Measurements from ENCODE around the gene SLAMF6. TPM values are rescaled to one million over a fixed set of nuclear protein-coding genes. Genes with fewer than 3 reads are reported as not detected.
A peak's percentile ranks its signal among the peaks of the same experiment; 100 is the strongest.
"Not testable (repeated sequence)": the region's sequence is repeated elsewhere in the genome, so short reads cannot be mapped to it uniquely, and the experiment has no call there.

SLAMF6 gene
- total and polyA plus RNA-seq, 3 experiments from 2014 or later = 28.3 to 201 (median 30.7) TPM

GRCh38 chr1:160562745-160563144 lies 39.7 kb upstream of the SLAMF6 start:
- H3K4me1 ChIP-seq (ENCODE audit: insufficient read depth, low read length) = peaks cover 87% of the 10 kb centered on the region
- Mint-ChIP-seq H3K36me3 (peaks cover 32 to 67% (median 34%) of the 10 kb centered on the region in 3 donors), H3K9me3 (peaks cover 0 to 13% (median 8%) of the 10 kb centered on the region in 5 donors), H3K27ac (peak overlapping the region; percentile 45 to 96 (median 88)), H3K4me3 (peak overlapping the region in 5 of 7 donors; percentile 2 to 86 (median 40)), H3K4me1 (peaks cover 96 to 100% (median 100%) of the 10 kb centered on the region in 3 donors)
- CTCF ChIA-PET = interaction anchor here (1.8 to 6.2 kb wide), 3 partner anchors 15 to 44 kb away, joined by 4 to 34 read pairs (median 20); no protein-coding TSS in a partner anchor
- H3K9me3 ChIP-seq (ENCODE audit: low read length); DNase-seq; H3K27me3 ChIP-seq (ENCODE audit: insufficient read depth, low read length, poor library complexity, severe bottlenecking); H3K4me3 ChIP-seq (ENCODE audit: low read length); POLR2A ChIA-PET; H3K36me3 ChIP-seq (ENCODE audit: insufficient read depth, low read length); H3K27ac ChIP-seq (ENCODE audit: low read depth, low read length); H3K27me3 Mint-ChIP-seq: not testable (repeated sequence)

DNA sequence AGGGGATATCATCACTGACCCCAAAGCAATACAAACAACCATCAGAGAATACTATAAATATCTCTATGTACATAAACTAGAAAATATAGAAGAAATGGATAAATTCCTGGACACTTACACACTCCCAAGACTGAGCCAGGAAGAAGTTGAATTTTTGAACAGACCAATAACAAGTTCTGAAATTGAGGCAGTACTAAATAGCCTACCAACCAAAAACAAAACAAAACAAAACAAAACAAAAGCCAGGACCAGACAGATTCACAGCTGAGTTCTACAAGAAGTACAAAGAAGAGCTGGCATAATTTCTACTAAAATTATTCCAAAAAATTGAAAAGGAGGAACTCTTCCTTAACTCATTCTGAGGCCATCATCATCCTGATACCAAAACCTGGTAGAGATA lies 37.8 kb upstream of the SLAMF6 start:
- peak overlapping the region; percentile 72 to 90 (median 87) for H3K4me3 Mint-ChIP-seq
- Histone ChIP-seq H3K9me3 (ENCODE audit: low read length) (peaks cover 7% of the 10 kb centered on the region), H3K27me3 (ENCODE audit: insufficient read depth, low read length, poor library complexity, severe bottlenecking) (no peaks in the 10 kb centered on the region), H3K27ac (ENCODE audit: low read depth, low read length) (peak overlapping the region; percentile 55), H3K4me1 (ENCODE audit: insufficient read depth, low read length) (peaks cover 74% of the 10 kb centered on the region), H3K4me3 (ENCODE audit: low read length) (peak overlapping the region; percentile 18), H3K36me3 (ENCODE audit: insufficient read depth, low read length) (no peaks in the 10 kb centered on the region)
- peaks cover 34 to 66% (median 35%) of the 10 kb centered on the region in 3 donors for H3K36me3 Mint-ChIP-seq
- H3K9me3 Mint-ChIP-seq = peaks cover 0 to 13% (median 8%) of the 10 kb centered on the region in 5 donors
- H3K27me3 Mint-ChIP-seq = no peaks in the 10 kb centered on the region
- CTCF ChIA-PET = interaction anchor here (1.0 to 23.1 kb wide), 8 partner anchors 10 to 48 kb away, joined by 3 to 218 read pairs (median 7); partner anchors contain the start of gene CD84
- DNase-seq = no peak
- POLR2A ChIA-PET = interaction anchor here (0.6 to 5.6 kb wide), 4 partner anchors 8 to 37 kb away, joined by 3 to 44 read pairs (median 4); partner anchors contain the start of gene CD84
- peaks cover 92 to 100% (median 100%) of the 10 kb centered on the region in 3 donors for H3K4me1 Mint-ChIP-seq
- peak overlapping the region; percentile 85 to 98 (median 96) for H3K27ac Mint-ChIP-seq

- H3K27ac ChIP-seq (ENCODE audit: low read depth, low read length) = peak overlapping the region; percentile 11
- POLR2A ChIA-PET = interaction anchor here (0.6 to 5.6 kb wide), 5 partner anchors 8 to 38 kb away, joined by 3 to 44 read pairs (median 4); partner anchors contain the start of gene CD84
- Mint-ChIP-seq H3K4me1 (peaks cover 92 to 100% (median 99%) of the 10 kb centered on the region in 3 donors), H3K9me3 (peaks cover 0 to 13% (median 8%) of the 10 kb centered on the region in 5 donors), H3K27me3 (no peaks in the 10 kb centered on the region), H3K4me3 (peak overlapping the region; percentile 72 to 90 (median 87)), H3K27ac (peak overlapping the region; percentile 85 to 98 (median 96)), H3K36me3 (peaks cover 35 to 64% (median 36%) of the 10 kb centered on the region in 3 donors)
- CTCF ChIA-PET = interaction anchor here (1.0 to 23.1 kb wide), 8 partner anchors 10 to 49 kb away, joined by 3 to 218 read pairs (median 7); partner anchors contain the start of gene CD84
- no peaks in the 10 kb centered on the region for H3K36me3 ChIP-seq (ENCODE audit: insufficient read depth, low read length)
- peaks cover 67% of the 10 kb centered on the region for H3K4me1 ChIP-seq (ENCODE audit: insufficient read depth, low read length)
- peak in 2 of 5 donors; percentile 44 to 55 for DNase-seq
- H3K4me3 ChIP-seq (ENCODE audit: low read length) = peak overlapping the region; percentile 50
- no peaks in the 10 kb centered on the region for H3K27me3 ChIP-seq (ENCODE audit: insufficient read depth, low read length, poor library complexity, severe bottlenecking)
- peaks cover 7% of the 10 kb centered on the region for H3K9me3 ChIP-seq (ENCODE audit: low read length)
Observed at GRCh38 chr1:160560045-160560705, 37.1 kb upstream of the SLAMF6 start.

- CTCF ChIA-PET = interaction anchor here (1.0 to 23.1 kb wide), 8 partner anchors 14 to 49 kb away, joined by 3 to 218 read pairs (median 6); partner anchors contain the start of gene CD84
- H3K27ac Mint-ChIP-seq = peak overlapping the region; percentile 85 to 98 (median 96)
- DNase-seq = peak in 1 of 5 donors; percentile 31
- peaks cover 0 to 13% (median 8%) of the 10 kb centered on the region in 5 donors for H3K9me3 Mint-ChIP-seq
- H3K27me3 ChIP-seq (ENCODE audit: insufficient read depth, low read length, poor library complexity, severe bottlenecking); H3K27me3 Mint-ChIP-seq; H3K9me3 ChIP-seq (ENCODE audit: low read length); H3K36me3 ChIP-seq (ENCODE audit: insufficient read depth, low read length): not testable (repeated sequence)
- H3K27ac ChIP-seq (ENCODE audit: low read depth, low read length) = peak overlapping the region; percentile 59
- peaks cover 86 to 94% (median 92%) of the 10 kb centered on the region in 3 donors for H3K4me1 Mint-ChIP-seq
- peaks cover 60% of the 10 kb centered on the region for H3K4me1 ChIP-seq (ENCODE audit: insufficient read depth, low read length)
- peak overlapping the region; percentile 72 to 90 (median 87) for H3K4me3 Mint-ChIP-seq
- peak overlapping the region; percentile 50 for H3K4me3 ChIP-seq (ENCODE audit: low read length)
- POLR2A ChIA-PET = interaction anchor here (0.9 to 5.6 kb wide), 4 partner anchors 8 to 19 kb away, joined by 4 to 44 read pairs (median 6); partner anchors contain the start of gene CD84
- peaks cover 28 to 57% (median 30%) of the 10 kb centered on the region in 3 donors for H3K36me3 Mint-ChIP-seq
Observed at GRCh38 chr1:160559437-160559836, 36.4 kb upstream of the SLAMF6 start.

- Mint-ChIP-seq H3K36me3 (peaks cover 28 to 56% (median 31%) of the 10 kb centered on the region in 3 donors), H3K4me3 (peak overlapping the region; percentile 72 to 90 (median 87)), H3K9me3 (peaks cover 0 to 13% (median 8%) of the 10 kb centered on the region in 5 donors), H3K27me3 (no peaks in the 10 kb centered on the region), H3K27ac (peak overlapping the region; percentile 85 to 98 (median 96)), H3K4me1 (peaks cover 84 to 94% (median 92%) of the 10 kb centered on the region in 3 donors)
- ChIA-PET CTCF (interaction anchor here (1.0 to 23.1 kb wide), 6 partner anchors 13 to 50 kb away, joined by 3 to 218 read pairs (median 5); partner anchors contain the start of gene CD84), POLR2A (interaction anchor here (1.0 to 5.6 kb wide), 3 partner anchors 9 to 20 kb away, joined by 4 to 44 read pairs (median 6); partner anchors contain the start of gene CD84)
- Histone ChIP-seq H3K4me3 (ENCODE audit: low read length) (peak overlapping the region; percentile 50), H3K36me3 (ENCODE audit: insufficient read depth, low read length) (peaks cover under 1% of the 10 kb centered on the region), H3K27me3 (ENCODE audit: insufficient read depth, low read length, poor library complexity, severe bottlenecking) (no peaks in the 10 kb centered on the region), H3K27ac (ENCODE audit: low read depth, low read length) (peak overlapping the region; percentile 59), H3K4me1 (ENCODE audit: insufficient read depth, low read length) (peaks cover 54% of the 10 kb centered on the region), H3K9me3 (ENCODE audit: low read length) (peaks cover 7% of the 10 kb centered on the region)
- peak in 1 of 5 donors; percentile 29 for DNase-seq
Observed at GRCh38 chr1:160558660-160559380, 35.8 kb upstream of the SLAMF6 start.

- CTCF ChIA-PET = interaction anchor here (0.8 to 23.1 kb wide), 6 partner anchors 14 to 398 kb away, joined by 3 to 218 read pairs (median 4); no protein-coding TSS in a partner anchor
- POLR2A ChIA-PET = no interaction called here
- peaks cover 60 to 89% (median 87%) of the 10 kb centered on the region in 3 donors for H3K4me1 Mint-ChIP-seq
- H3K9me3 ChIP-seq (ENCODE audit: low read length) = no peaks in the 10 kb centered on the region
- peaks cover 47% of the 10 kb centered on the region for H3K36me3 ChIP-seq (ENCODE audit: insufficient read depth, low read length)
- H3K27ac ChIP-seq (ENCODE audit: low read depth, low read length) = no peak overlapping the region
- no peak overlapping the region for H3K4me3 Mint-ChIP-seq
- H3K27ac Mint-ChIP-seq = peak overlapping the region; percentile 34 to 91 (median 53)
- H3K9me3 Mint-ChIP-seq = no peaks in the 10 kb centered on the region
- no peaks in the 10 kb centered on the region for H3K27me3 Mint-ChIP-seq
- no peak overlapping the region for H3K4me3 ChIP-seq (ENCODE audit: low read length)
- H3K36me3 Mint-ChIP-seq = peaks cover 26 to 67% (median 37%) of the 10 kb centered on the region in 3 donors
- H3K27me3 ChIP-seq (ENCODE audit: insufficient read depth, low read length, poor library complexity, severe bottlenecking) = no peaks in the 10 kb centered on the region
- H3K4me1 ChIP-seq (ENCODE audit: insufficient read depth, low read length) = peaks cover 21% of the 10 kb centered on the region
- DNase-seq = no peak
Observed at GRCh38 chr1:160553778-160554177, 30.7 kb upstream of the SLAMF6 start.

DNA sequence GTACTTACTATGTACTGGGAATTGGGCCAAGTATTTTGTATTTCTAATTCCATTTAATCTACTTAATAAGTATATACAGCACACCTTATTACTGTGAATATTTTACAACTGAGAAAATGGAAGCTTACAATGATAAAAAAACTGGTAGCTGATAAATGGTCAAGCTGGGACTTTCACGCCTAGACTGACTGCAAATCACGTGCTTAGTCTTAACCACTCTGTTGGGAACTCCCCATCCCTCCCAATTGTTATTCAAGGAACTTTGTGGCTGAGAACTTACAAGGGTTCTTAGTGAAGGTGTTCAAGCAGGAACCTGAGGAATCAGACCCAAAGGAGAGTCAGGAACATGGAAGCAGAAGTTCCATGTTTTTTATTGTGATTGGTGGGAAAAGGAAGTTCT lies 29.4 kb upstream of the SLAMF6 start:
- CTCF ChIA-PET = interaction anchor here (1.0 to 23.1 kb wide), 5 partner anchors 14 to 56 kb away, joined by 3 to 218 read pairs (median 5); no protein-coding TSS in a partner anchor
- no peaks in the 10 kb centered on the region for H3K27me3 ChIP-seq (ENCODE audit: insufficient read depth, low read length, poor library complexity, severe bottlenecking)
- Mint-ChIP-seq H3K27ac (peak overlapping the region in 6 of 8 donors; percentile 66 to 91 (median 75)), H3K9me3 (no peaks in the 10 kb centered on the region), H3K4me3 (no peak overlapping the region), H3K27me3 (no peaks in the 10 kb centered on the region), H3K36me3 (peaks cover 28 to 80% (median 44%) of the 10 kb centered on the region in 3 donors), H3K4me1 (peaks cover 53 to 88% (median 80%) of the 10 kb centered on the region in 3 donors)
- peaks cover 54% of the 10 kb centered on the region for H3K36me3 ChIP-seq (ENCODE audit: insufficient read depth, low read length)
- no peak overlapping the region for H3K27ac ChIP-seq (ENCODE audit: low read depth, low read length)
- H3K4me3 ChIP-seq (ENCODE audit: low read length) = no peak overlapping the region
- no peaks in the 10 kb centered on the region for H3K9me3 ChIP-seq (ENCODE audit: low read length)
- H3K4me1 ChIP-seq (ENCODE audit: insufficient read depth, low read length) = peaks cover 10% of the 10 kb centered on the region
- DNase-seq = no peak
- POLR2A ChIA-PET = no interaction called here
